Stimulated activated CD4-positive, alpha-beta T cell treated with anti-CD3 and anti-CD28 coated beads, Interleukin-2, amount 100 ng/mL, for 48 hours (primary cell): ENCODE results near the gene TRAPPC12.
"Not testable (repeated sequence)": the region's sequence is repeated elsewhere in the genome, so short reads cannot be mapped to it uniquely, and the experiment has no call there.

Source experiments
- DNase-seq, 2 donors: peaks; one replicate each; pipeline ENCODE4 v3.0.0-alpha.2; 2020

TRAPPC12 gene

DNA sequence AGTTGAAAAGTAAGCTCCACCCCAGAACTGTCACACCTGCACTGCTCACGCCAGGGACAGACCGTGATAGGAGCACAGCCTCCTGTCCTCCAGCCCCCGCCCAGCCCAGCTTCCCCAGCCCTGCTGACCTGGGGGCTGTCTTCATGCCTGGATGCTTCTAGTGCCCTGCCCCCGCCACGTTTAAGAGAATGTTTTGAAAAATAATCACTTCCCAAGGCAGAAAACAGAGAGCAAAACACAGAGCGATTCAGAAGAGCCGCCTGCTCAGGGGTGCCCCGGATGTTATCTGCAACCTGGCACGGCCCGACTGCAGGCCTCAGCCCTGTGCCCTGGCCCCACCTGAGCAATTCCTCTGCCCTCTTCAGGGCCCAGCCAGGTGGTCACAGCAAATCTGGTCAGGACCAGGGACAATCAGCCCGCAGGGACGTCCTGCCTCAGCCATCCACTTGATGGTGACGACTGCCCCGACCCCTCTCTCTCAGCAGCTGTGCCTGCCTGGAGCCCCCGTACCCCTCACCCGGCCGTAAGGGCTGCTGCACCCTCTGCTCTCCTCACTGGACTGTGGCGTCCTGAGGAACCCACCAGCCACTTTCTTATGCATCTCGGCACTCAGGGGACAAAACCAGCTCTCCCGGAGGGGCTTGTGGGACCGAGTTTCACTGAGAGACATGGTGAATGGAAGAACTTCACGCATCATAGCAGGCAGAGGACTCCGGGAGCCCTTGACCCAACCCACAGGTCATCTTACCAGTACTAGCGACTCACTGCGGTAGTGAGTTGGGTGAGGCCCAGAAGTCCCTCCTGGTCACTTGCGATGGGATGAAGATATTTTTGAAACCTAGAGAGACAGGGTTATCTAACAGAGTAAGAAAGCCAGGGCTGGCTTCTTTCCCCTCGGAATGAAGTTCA is 109.6 kb downstream of the TRAPPC12 start:
- DNase-seq = no peak

DNA sequence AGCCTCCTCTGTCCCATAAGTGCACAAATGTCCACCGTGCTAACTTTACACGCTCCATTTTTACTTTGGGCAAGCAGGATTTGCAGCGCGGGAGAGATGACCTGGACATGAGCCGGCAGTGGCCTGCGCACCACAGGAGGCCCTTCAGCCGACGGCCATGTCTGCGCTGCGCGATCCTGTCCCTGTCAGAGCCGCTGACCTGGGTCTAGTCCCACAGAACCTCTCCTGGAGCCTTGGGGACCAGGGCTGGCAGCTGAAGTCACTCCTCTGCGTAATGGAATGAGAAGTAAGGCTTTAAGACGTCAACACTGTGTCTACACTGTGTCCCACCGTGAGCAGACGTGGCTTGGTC is 110.2 kb downstream of the TRAPPC12 start:
- no peak for DNase-seq

DNA sequence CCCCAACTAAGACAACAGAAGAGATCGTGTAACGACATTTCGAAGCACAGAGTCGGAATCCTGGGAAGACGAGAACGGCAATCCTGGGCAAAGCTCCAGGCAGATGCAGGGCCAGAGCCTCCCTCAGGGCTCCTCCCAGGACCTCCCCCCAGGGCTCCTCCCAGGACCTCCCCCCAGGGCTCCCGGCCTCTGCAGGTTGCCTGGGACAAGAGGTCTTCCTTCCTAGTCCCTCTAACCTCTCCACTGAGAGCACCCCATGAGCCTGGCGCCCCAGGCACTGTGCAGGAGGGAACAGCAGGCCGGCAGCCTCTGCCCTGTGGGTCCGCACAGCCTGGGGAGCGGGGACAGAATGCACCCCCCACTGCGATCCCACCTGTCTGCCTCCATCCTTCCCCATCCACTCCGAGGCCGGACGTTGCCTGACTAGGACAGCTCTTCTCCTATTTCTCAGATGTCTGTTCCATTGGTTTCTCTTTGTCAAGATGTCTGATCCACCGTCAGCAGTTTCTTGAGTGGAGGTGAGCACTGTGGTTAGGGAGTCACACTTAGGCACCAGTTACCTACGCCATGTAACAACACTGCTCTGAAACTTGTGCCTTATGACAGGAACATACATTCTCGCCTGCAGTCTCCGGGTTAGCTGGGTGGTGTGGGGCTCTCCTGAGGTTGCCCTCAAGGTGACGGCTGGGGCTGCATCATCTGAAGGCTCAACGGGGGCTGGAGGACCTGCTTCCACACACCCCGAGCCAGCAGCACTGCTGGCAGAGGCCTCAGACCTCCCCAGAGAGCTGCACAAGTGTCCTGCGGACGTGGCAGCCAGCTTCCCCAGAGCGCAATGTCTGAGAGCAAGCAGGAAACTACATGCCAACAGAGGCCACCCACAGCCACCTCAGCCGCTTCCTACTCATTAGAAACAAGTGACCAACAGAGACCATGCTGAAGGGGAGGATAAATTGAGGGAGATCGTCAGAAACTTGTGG is 111.0 kb downstream of the TRAPPC12 start:
- DNase-seq = no peak

DNA sequence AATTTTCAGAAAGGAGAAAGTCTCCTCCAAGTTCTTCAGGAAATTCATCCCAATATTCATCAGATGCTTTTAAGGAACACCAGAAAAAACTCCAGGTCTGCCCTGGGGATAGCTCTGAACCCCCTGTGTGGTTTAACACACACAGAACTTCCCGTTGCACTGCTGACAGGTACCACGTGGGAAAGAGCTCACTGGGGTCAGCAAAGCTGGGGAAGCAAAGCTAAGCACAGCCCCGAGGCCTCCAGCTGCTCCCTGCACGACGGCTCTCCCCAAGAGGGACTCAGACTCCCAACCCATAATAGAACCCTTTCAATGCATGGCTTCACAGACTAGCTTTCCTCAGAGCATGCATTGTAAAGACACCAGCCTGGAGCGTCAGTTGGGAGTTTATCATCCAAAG is 111.8 kb downstream of the TRAPPC12 start:
- no peak for DNase-seq

DNA sequence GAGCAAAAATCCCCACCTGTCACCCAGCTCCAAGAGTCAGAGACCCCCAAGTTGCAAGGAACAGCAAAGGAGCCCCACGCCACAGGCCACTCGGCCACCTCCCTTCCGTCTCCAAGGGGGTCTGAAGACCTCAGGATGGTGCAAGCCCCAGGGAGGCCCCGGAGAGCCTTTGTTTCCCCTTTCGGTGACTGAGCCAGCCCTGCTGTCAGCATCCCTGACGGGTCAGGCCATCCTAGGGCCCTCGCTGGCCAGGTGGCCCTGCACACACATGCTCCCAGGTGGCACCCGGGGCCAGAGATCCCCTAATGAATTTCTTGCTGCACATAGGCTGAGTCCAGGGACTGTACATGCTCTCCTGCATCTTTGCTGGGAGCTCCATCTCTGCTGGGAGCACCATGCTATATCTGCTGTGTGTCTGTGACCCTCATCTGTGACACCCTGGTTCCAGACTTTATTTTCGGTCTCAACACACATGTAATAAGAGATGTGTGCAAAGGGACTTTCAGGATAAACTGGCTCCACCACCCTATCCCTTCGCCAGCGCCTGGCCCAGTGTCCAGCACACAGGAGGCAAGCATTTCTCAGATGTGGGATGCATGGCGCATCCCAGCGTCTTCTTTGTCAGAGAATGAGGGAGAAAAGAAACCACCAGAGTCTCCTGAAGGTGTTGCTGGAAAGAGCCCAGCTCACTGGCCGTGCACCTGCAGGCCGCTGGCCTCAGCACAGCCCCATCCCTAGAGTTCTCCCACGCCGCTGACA is 112.4 kb downstream of the TRAPPC12 start:
- no peak for DNase-seq

DNA sequence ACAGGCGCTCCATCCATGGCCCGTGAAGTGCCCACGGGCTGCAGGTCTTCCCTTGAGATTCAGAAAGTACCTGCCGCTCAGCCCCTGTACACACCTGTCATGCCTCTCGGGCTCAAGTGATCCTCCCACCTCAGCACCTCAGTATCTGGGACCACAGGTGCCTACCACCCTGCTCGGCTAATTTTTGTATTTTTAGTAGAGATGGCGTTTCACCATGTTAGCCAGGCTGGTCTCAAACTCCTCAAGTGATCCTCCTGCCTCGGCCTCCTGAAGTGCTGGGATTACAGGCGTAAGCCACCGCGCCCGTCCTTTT is 112.9 kb downstream of the TRAPPC12 start:
- not testable (repeated sequence) for DNase-seq

GRCh38 chr2:3492951-3493614 is 113.6 kb downstream of the TRAPPC12 start:
- DNase-seq = no peak

DNA sequence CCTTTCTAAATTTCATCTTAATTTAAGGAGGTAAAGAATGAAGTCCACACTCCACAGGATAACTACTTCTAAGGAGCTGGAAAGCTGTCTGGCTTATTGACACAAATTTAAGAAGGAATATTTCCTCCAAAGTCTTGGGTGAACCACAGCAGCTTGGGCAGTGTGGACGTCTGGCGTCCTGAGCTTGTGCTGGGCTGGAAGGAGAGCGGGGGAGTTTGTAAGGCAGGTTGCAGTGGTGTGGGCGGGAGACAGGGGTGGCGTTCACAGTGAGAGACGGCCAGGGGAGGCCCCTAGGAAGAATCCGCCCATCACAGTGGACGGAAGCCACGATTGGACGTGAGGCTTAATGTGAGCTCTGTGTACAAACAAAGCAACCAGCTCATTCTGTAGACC is 114.1 kb downstream of the TRAPPC12 start:
- no peak for DNase-seq

GRCh38 chr2:3494984-3495666 is 115.6 kb downstream of the TRAPPC12 start:
- no peak for DNase-seq

GRCh38 chr2:3496708-3497080 is 117.2 kb downstream of the TRAPPC12 start:
- not testable (repeated sequence) for DNase-seq

DNA sequence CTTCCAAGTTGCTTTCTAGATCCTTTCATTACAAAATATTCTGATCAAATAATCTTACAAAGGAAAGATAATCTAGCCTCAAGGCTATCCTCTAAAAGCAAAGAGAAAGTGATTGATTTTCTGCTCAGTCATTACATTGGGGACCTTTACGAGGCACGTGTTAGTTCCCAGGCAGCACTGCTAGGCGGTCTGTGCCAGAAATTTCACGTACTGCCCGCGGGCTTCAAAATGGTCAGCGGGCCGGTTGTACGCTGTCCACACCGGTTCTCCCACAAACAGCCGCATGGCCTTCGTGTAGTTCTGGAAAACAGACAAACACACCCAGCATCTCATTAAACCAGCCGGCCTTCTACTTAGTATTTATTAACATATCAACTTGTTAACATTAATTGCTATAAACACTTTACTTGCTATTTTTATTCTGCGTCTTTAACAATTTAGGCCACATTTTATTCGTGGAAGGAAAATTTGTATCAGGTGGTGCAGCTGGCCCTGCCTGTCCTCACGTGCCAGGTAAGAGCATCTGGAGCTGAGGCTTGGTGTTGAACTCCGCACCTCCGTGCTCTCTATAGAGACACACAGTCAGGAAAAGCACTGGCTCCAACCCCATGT is 119.4 kb downstream of the TRAPPC12 start:
- no peak for DNase-seq

DNA sequence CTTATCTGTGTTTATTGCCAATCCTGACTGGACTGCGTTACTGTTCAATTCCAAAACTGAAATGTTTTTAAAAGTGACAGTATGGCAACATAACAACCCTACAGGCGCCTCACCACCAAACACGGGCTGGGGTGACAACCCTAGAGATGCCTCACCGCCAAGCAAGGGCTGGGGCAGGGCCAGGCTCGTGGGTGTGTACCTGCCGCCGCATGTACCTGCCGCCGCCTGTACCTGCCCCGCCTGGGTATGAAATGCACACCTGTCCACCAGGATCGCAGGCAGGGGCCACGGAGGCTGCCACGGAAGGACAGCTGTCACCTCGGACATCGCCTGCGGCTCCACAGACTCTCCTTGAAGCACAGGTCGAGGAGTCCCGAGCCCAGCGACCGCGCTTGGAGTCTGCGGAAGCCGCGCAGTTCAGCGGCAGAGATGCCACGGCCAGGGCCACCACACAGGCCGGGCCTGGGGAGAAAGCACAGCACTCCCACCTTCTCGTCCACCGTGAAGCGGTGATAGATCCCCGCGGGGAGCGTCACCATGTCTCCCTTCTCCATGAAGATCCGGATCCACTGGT is 120.9 kb downstream of the TRAPPC12 start:
- no peak for DNase-seq

DNA sequence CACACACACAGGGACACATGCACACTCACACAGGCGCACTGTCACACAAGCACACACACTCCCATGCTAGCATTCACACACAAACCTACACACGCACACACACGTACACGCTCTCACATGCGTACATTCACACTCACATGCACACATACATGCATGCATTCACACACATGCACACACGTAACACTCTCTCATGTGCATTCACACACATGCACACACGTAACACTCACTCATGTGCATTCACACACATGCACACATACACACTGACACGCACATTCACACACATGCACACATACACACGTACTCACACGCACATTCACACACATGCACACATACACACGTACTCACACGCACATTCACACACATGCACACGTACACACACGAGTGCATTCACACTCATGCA is 123.6 kb downstream of the TRAPPC12 start:
- DNase-seq = no peak

DNA sequence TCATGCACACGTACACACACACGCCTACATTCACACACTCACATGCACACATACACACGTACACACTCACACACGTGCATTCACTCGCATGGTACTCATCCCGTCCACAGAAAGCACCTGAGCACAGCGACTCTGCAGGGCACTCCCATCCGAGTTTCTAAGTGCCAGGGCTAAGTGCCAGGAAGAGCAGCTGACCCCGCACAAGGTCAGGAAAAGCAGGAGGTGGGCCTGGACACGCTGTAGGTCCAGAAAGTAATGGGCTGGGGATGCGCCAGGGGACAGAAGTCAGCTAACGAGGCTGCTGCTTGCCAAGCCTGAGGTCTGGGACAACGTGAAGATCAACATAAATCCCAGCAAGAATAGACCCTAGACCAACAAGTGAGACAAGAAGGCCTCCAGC is 124.0 kb downstream of the TRAPPC12 start:
- no peak for DNase-seq

DNA sequence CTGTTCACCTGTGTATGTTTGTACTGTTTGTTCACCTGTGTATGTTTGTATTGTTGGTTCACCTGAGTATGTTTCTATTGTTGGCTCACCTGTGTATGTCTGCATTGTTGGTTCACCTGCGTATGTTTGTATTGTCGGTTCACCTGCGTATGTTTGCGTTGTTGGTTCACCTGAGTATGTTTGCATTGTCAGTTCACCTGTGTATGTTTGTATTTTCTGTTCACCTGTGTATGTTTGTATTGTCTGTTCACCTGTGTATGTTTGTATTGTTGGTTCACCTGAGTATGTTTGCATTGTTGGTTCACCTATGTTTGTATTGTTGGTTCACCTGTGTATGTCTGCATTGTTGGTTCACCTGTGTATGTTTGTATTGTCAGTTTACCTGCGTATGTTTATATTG is 125.2 kb downstream of the TRAPPC12 start:
- no peak for DNase-seq

DNA sequence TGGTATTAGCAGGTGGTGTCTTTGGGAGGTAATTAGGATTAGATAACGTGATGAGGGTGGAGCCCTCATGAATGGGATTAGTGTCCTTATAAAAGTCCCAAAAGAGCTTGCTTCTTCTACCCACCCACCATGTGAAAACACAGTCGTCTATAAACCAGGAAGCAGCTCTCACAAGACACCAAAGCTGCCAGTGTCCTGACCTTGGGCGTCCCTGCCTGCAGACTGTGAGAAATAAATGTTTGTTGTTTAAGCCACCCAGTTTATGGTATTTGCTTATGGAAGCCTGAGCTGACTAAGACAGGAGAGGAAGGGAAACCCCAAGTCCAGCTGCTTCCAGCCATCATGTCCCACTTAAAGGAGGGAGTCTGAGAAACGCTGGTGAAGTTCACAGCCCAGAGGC is 126.3 kb downstream of the TRAPPC12 start:
- no peak for DNase-seq

DNA sequence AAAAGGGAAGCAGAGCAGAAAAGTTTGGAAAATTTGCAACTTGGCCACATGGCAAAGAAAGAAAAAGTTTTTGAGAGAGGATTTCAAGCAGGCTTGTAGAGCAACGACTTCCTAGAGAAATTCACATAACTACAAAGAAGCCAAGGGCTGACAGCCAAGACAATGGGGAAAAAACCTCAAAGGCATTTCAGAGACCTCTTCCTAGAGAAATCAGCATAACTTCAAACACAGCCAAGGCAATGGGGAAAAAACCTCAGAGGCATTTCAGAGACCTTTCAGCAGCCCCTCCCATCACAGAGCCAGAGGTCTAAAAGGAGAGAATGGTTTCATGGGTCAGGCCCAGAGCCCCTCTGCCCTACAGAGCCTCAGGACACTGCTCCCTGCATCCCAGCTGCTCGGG is 132.6 kb downstream of the TRAPPC12 start:
- DNase-seq = no peak

- DNase-seq = no peak
Observed at GRCh38 chr2:3513026-3513810, 133.7 kb downstream of the TRAPPC12 start.

GRCh38 chr2:3515438-3515837 is 135.9 kb downstream of the TRAPPC12 start:
- not testable (repeated sequence) for DNase-seq

GRCh38 chr2:3516831-3517230 is 137.3 kb downstream of the TRAPPC12 start:
- no peak for DNase-seq
